H1 (cell line): ENCODE measurements around the gene MOCS1. TPM values are rescaled to one million over a fixed set of nuclear protein-coding genes. Genes with fewer than 3 reads are reported as not detected.

Experiments
- CTCF ChIA-PET: fragments of 300-600 bp; sonication (Branson Sonifier 250); formaldehyde crosslinking; loops from one replicate; lab custom pipeline; 2021; ENCODE audit not compliant: partially characterized antibody; lab: Charles Lee
- POLR2A ChIA-PET: fragments of 300-600 bp; sonication (Branson Sonifier 250); formaldehyde crosslinking; loops from one replicate; lab custom pipeline; 2021; ENCODE audit warnings: inconsistent platforms; ENCODE audit not compliant: partially characterized antibody; lab: Charles Lee
- DNase-seq, 2 experiments: peaks; one replicate each; pipeline versions ENCODE4 v3.0.0 to v3.0.0-alpha.2; 2010 to 2022; ENCODE audit warnings: low spot score in 2 of 2, low read depth in 1 of 2, mixed read lengths in 1 of 2
- FAIRE-seq: peaks from 2 replicates; lab custom pipeline; 2011; peaks lifted over from hg19 to GRCh38; lab: Jason Lieb, UNC
- H2AFZ ChIP-seq: 2 replicates; pipeline ENCODE4 v1.8.1; 2012; ENCODE audit warnings: low read length, inconsistent platforms
- H2AK5ac ChIP-seq: 2 replicates; pipeline ENCODE4 v1.6.1; 2013; ENCODE audit warnings: low read depth, low read length
- H2BK120ac ChIP-seq: replicated peaks from 2 replicates; pipeline ENCODE3; 2013; ENCODE audit warnings: low read depth, low read length, inconsistent platforms
- H2BK12ac ChIP-seq: 2 replicates; pipeline ENCODE4 v1.6.1; 2013; ENCODE audit warnings: low read depth, low read length
- H2BK15ac ChIP-seq: 2 replicates; pipeline ENCODE4 v1.6.1; 2013; ENCODE audit warnings: low read length
- H2BK20ac ChIP-seq: 2 replicates; pipeline ENCODE4 v1.6.1; 2013; ENCODE audit warnings: low read length
- H2BK5ac ChIP-seq: 2 replicates; pipeline ENCODE4 v1.6.1; 2013; ENCODE audit warnings: low read depth, low read length
- H3K14ac ChIP-seq: 2 replicates; pipeline ENCODE4 v1.6.1; 2013; ENCODE audit warnings: inconsistent platforms; ENCODE audit not compliant: insufficient read length
- H3K18ac ChIP-seq: 2 replicates; pipeline ENCODE4 v1.6.1; 2013; ENCODE audit warnings: low read length; ENCODE audit errors: extremely low read depth
- H3K23ac ChIP-seq: 2 replicates; pipeline ENCODE4 v1.6.1; 2013; ENCODE audit warnings: inconsistent platforms; ENCODE audit not compliant: insufficient read length
- H3K23me2 ChIP-seq: 2 replicates; pipeline ENCODE4 v1.6.1; 2013; ENCODE audit warnings: low read depth, low read length
- H3K27ac ChIP-seq: 2 replicates; pipeline ENCODE4 v1.6.1; 2011; ENCODE audit warnings: low read depth, low read length, inconsistent platforms
- H3K27me3 ChIP-seq, 4 experiments: replicated peaks in 1 of 4; 1 replicate in 1 of 4; 2 replicates in 3 of 4; pipeline versions ENCODE4 v1.6.1 to v1.8.1; 2011 to 2013; ENCODE audit warnings: low read length in 3 of 4, mild to moderate bottlenecking in 3 of 4, inconsistent platforms in 2 of 4, mixed read lengths in 2 of 4, moderate library complexity in 1 of 4; ENCODE audit not compliant: control insufficient read depth in 3 of 4, insufficient read depth in 3 of 4; ENCODE audit errors: extremely low read depth in 1 of 4
- H3K36me3 ChIP-seq, 4 experiments: 2 replicates each; pipeline versions ENCODE4 v1.6.1 to v1.8.1; 2011 to 2013; ENCODE audit warnings: mild to moderate bottlenecking in 4 of 4, low read length in 3 of 4, moderate library complexity in 2 of 4, control low read depth in 1 of 4, inconsistent platforms in 1 of 4; ENCODE audit not compliant: insufficient read depth in 4 of 4, control insufficient read depth in 2 of 4
- H3K4ac ChIP-seq: replicated peaks from 2 replicates; pipeline ENCODE3; 2013; ENCODE audit warnings: low read length, low read depth, mixed read lengths, inconsistent platforms; ENCODE audit not compliant: insufficient read length
- H3K4me1 ChIP-seq, 4 experiments: replicated peaks in 1 of 4; 1 replicate in 1 of 4; 2 replicates in 3 of 4; pipeline versions ENCODE4 v1.6.1 to v1.8.1; 2011 to 2013; ENCODE audit warnings: low read length in 3 of 4, inconsistent platforms in 2 of 4, mixed read lengths in 1 of 4; ENCODE audit not compliant: insufficient read depth in 4 of 4, control insufficient read depth in 3 of 4
- H3K4me2 ChIP-seq, 2 experiments: 2 replicates each; pipeline versions ENCODE4 v1.6.1 to v1.8.1; 2011 to 2013; ENCODE audit warnings: low read depth in 2 of 2, low read length in 2 of 2, control low read depth in 1 of 2, inconsistent platforms in 1 of 2, mild to moderate bottlenecking in 1 of 2; ENCODE audit not compliant: insufficient read depth in 1 of 2
- H3K4me3 ChIP-seq, 4 experiments: fragments of 200-600, 300-600 bp in 1 of 4; sonication (generic), shearing (Covaris generic), sonication (Bioruptor Twin) in 1 of 4; 2 replicates each; pipeline versions ENCODE4 v1.5.1 to v1.8.1; 2011 to 2016; ENCODE audit warnings: low read length in 4 of 4, low read depth in 3 of 4, control low read depth in 2 of 4, inconsistent platforms in 2 of 4, mild to moderate bottlenecking in 2 of 4, mixed read lengths in 1 of 4, moderate library complexity in 1 of 4; ENCODE audit not compliant: insufficient read depth in 2 of 4; ENCODE audit errors: extremely low read depth in 1 of 4
- H3K56ac ChIP-seq: replicated peaks from 2 replicates; pipeline ENCODE3; 2013; ENCODE audit warnings: low read depth, mild to moderate bottlenecking, mixed read lengths, low read length, inconsistent platforms; ENCODE audit not compliant: insufficient read length
- H3K79me1 ChIP-seq: 2 replicates; pipeline ENCODE4 v1.6.1; 2013; ENCODE audit warnings: low read depth, low read length, control low read depth
- H3K79me2 ChIP-seq, 2 experiments: 2 replicates each; pipeline versions ENCODE4 v1.6.1 to v1.8.1; 2012 to 2013; ENCODE audit warnings: low read length in 2 of 2, mild to moderate bottlenecking in 2 of 2, inconsistent platforms in 1 of 2; ENCODE audit not compliant: insufficient read depth in 2 of 2, control insufficient read depth in 1 of 2
- H3K9ac ChIP-seq, 4 experiments: replicated peaks in 1 of 4; 1 replicate in 1 of 4; 2 replicates in 3 of 4; pipeline versions ENCODE4 v1.6.1 to v1.8.1; 2011 to 2013; ENCODE audit warnings: low read depth in 3 of 4, low read length in 3 of 4, control low read depth in 2 of 4, mild to moderate bottlenecking in 2 of 4, moderate library complexity in 2 of 4, inconsistent platforms in 1 of 4; ENCODE audit errors: extremely low read depth in 1 of 4
- H3K9me3 ChIP-seq, 2 experiments: 2 replicates each; pipeline versions ENCODE4 v1.6.1 to v1.8.1; 2012 to 2013; ENCODE audit warnings: mild to moderate bottlenecking in 2 of 2, moderate library complexity in 2 of 2, control low read depth in 1 of 2, inconsistent platforms in 1 of 2, low read depth in 1 of 2, low read length in 1 of 2, mixed read lengths in 1 of 2; ENCODE audit not compliant: insufficient read depth in 2 of 2
- H4K20me1 ChIP-seq, 2 experiments: replicated peaks in 1 of 2; 2 replicates each; pipeline versions ENCODE3 to v1.8.1; 2011 to 2013; ENCODE audit warnings: inconsistent platforms in 2 of 2, low read length in 2 of 2, mild to moderate bottlenecking in 1 of 2; ENCODE audit not compliant: insufficient read depth in 2 of 2, control insufficient read depth in 1 of 2
- H4K5ac ChIP-seq: 2 replicates; pipeline ENCODE4 v1.6.1; 2013; ENCODE audit warnings: low read length, low read depth, mixed read lengths, inconsistent platforms; ENCODE audit not compliant: insufficient read length
- H4K8ac ChIP-seq: 2 replicates; pipeline ENCODE4 v1.8.0; 2013; ENCODE audit warnings: mild to moderate bottlenecking, moderate library complexity, low read length, inconsistent platforms; ENCODE audit not compliant: insufficient read depth; ENCODE audit errors: extremely low read depth
- H4K91ac ChIP-seq: replicated peaks from 2 replicates; pipeline ENCODE3; 2013; ENCODE audit warnings: low read length, mixed read lengths, inconsistent platforms; ENCODE audit not compliant: insufficient read length
- CBX5 ChIP-seq: fragments of 300-800, 300-1000 bp; sonication (generic); IDR thresholded peaks from 2 replicates; pipeline ENCODE4 v1.7.1; 2016; ENCODE audit warnings: antibody characterized with exemption, low read length, low read depth
- GABPA ChIP-seq: IDR thresholded peaks from 2 replicates; pipeline ENCODE4 v1.6.1; 2011; ENCODE audit warnings: mild to moderate bottlenecking, low read length, moderate library complexity, borderline replicate concordance; ENCODE audit not compliant: insufficient read depth
- MAX ChIP-seq: IDR thresholded peaks from 2 replicates; pipeline ENCODE4 v1.6.1; 2012; ENCODE audit warnings: inconsistent platforms
- USF2 ChIP-seq: IDR thresholded peaks from 2 replicates; pipeline ENCODE4 v1.6.1; 2011; ENCODE audit warnings: low read length, improper control_type of control experiment
- YY1 ChIP-seq: IDR thresholded peaks from 2 replicates; pipeline ENCODE4 v1.6.1; 2011; ENCODE audit warnings: low read depth, mild to moderate bottlenecking, low read length
- polyA plus RNA-seq, 7 experiments: library from polyadenylated mRNA; depleted of rRNA in 3 of 7; stranded (reverse) in 5 of 7; unstranded in 2 of 7; fragments of >200 nt in 5 of 7; fragments of 200-250 nt in 2 of 7; gene quantifications; 1 replicate in 5 of 7; 2 replicates in 1 of 7; 4 replicates in 1 of 7; pipeline versions ENCODE4 v1.2.1 to v1.2.3, GENCODE V29; 2011 to 2013; ENCODE audit warnings: missing spikeins in 2 of 7, mixed read lengths in 2 of 7
- total RNA-seq: library from RNA; stranded (reverse); fragmentation: NEBNext Ultra II Directional; extraction: Animal tissue kit (Norgen Biotek cat#: 25700); gene quantifications from 2 replicates; pipeline ENCODE4 v1.2.1, GENCODE V29; 2021
- TF ChIP-seq, protein P1 (sequence below): IDR thresholded peaks from 2 replicates; pipeline ENCODE4 v1.6.1; 2012; ENCODE audit warnings: low read length, inconsistent platforms

The MOCS1 gene
- total and polyA plus RNA-seq, 2 of the 8 experiments (the other 6 are each of a cell fraction or from before 2014, with no cell fraction given), result 13.4 to 19.7 TPM

GRCh38 chr6:39910164-39910563, 24.1 kb downstream of the MOCS1 start:
- no peaks in the 10 kb centered on the region for H3K23me2 ChIP-seq

More at GRCh38 chr6:39910164-39910563, 24.1 kb downstream of the MOCS1 start:
- Histone ChIP-seq H4K8ac (no peak overlapping the region), H4K5ac (no peak overlapping the region), H2AK5ac (no peak overlapping the region)
- TF ChIP-seq USF2, result no peak
- TF ChIP-seq MAX, result no peak
- TF ChIP-seq YY1, result no peak
- TF ChIP-seq CBX5, result no peak
- TF ChIP-seq, protein P1, sequence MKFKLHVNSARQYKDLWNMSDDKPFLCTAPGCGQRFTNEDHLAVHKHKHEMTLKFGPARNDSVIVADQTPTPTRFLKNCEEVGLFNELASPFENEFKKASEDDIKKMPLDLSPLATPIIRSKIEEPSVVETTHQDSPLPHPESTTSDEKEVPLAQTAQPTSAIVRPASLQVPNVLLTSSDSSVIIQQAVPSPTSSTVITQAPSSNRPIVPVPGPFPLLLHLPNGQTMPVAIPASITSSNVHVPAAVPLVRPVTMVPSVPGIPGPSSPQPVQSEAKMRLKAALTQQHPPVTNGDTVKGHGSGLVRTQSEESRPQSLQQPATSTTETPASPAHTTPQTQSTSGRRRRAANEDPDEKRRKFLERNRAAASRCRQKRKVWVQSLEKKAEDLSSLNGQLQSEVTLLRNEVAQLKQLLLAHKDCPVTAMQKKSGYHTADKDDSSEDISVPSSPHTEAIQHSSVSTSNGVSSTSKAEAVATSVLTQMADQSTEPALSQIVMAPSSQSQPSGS, result no peak
- no peak for TF ChIP-seq GABPA
- TF ChIP-seq, all 59 proteins: peak for 0
- H3K18ac ChIP-seq, result no peak overlapping the region
- H3K4me2 ChIP-seq, result no peak overlapping the region
- H4K91ac ChIP-seq, result no peak overlapping the region
- no peak overlapping the region for H3K9ac ChIP-seq
- POLR2A ChIA-PET, result interaction anchor here (1.3 to 2.0 kb wide), 2 partner anchors 9 to 12 kb away, joined by 3 to 4 read pairs; no protein-coding TSS in a partner anchor
- no peak overlapping the region for H2BK15ac ChIP-seq
- no peak overlapping the region for H2BK20ac ChIP-seq
- no peak overlapping the region for H3K14ac ChIP-seq
- H3K79me1 ChIP-seq, result no peaks in the 10 kb centered on the region
- no peaks in the 10 kb centered on the region for H3K9me3 ChIP-seq
- no peak overlapping the region for H3K23ac ChIP-seq
- no peak overlapping the region for H3K27ac ChIP-seq
- CTCF ChIA-PET, result interaction anchor here (0.8 to 1.2 kb wide), 8 partner anchors 10 to 640 kb away, joined by 3 to 5 read pairs (median 4); no protein-coding TSS in a partner anchor
- H2AFZ ChIP-seq, result no peak overlapping the region
- H2BK5ac ChIP-seq, result no peak overlapping the region
- FAIRE-seq (no peak), DNase-seq (no peak)
- no peak overlapping the region for H2BK12ac ChIP-seq
- no peaks in the 10 kb centered on the region for H3K27me3 ChIP-seq
- no peaks in the 10 kb centered on the region for H3K79me2 ChIP-seq
- peaks cover 0 to 2% (median 0%) of the 10 kb centered on the region in 4 experiments; a peak in 1 of 7 replicates for H3K4me1 ChIP-seq
- no peak overlapping the region for H3K4ac ChIP-seq
- no peaks in the 10 kb centered on the region for H4K20me1 ChIP-seq
- H3K56ac ChIP-seq, result no peak overlapping the region
- no peak overlapping the region for H3K4me3 ChIP-seq
- peaks cover 0 to 8% (median 5%) of the 10 kb centered on the region in 4 experiments; a peak in 5 of 8 replicates for H3K36me3 ChIP-seq
- no peak overlapping the region for H2BK120ac ChIP-seq
